Cortex of kidney (tissue), 1 donor: ENCODE results near the gene CEP295NL.
"Not testable (repeated sequence)": the region's sequence is repeated elsewhere in the genome, so short reads cannot be mapped to it uniquely, and the experiment has no call there.

ENCODE experiments used
- DNase-seq: peaks from one replicate; lab custom pipeline; 2025; lab: John Stamatoyannopoulos, UW

Gene CEP295NL

GRCh38 chr17:78905116-78905515 is 2.1 kb upstream of the CEP295NL start:
- DNase-seq = no peak

- no peak for DNase-seq
Measured at GRCh38 chr17:78904371-78904770, 1.4 kb upstream of the CEP295NL start.

DNA sequence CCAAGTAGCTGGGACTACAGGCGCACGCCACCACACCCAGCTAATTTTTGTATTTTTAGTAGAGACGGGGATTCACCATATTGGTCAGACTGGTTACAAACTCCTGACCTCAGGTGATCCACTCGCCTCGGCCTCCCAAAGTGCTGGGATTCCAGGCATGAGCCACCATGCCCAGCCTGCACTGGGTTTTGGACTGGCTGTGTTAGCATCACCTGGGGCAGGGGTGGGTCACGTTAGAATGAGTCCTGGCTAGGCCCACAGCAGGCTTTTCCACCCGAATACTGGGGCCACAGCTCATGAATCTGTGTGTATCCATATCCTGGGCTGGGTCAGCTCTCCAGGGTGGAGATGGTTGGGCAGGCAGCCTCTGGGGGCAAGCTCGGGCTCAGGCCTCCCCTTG is 770 bp downstream of the CEP295NL start:
- DNase-seq = not testable (repeated sequence)

DNA sequence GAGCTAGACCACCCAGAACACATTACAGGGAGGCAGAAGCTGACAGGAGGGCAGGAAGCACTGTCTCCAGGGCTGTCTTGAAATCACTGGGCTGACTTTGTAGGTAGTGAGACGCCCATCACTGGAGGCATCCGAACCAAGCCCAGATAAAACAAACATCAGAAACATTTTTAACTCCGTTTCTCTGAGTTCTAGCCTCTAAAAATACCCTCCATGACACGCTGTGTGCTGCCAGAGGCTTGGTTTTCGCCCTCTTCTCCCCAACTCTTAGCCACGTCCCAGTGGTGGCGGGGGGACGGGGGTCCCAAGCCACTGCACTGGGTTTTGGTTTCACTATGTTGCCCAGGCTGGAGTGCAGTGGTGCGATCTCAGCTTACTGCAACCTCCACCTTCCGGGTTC is 1.2 kb downstream of the CEP295NL start:
- DNase-seq = no peak

GRCh38 chr17:78900816-78901215 is 2.2 kb downstream of the CEP295NL start:
- no peak for DNase-seq

GRCh38 chr17:78899361-78900260 is 3.4 kb downstream of the CEP295NL start:
- DNase-seq = no peak

- no peak for DNase-seq
Measured at GRCh38 chr17:78898947-78899346, 4.1 kb downstream of the CEP295NL start.

DNA sequence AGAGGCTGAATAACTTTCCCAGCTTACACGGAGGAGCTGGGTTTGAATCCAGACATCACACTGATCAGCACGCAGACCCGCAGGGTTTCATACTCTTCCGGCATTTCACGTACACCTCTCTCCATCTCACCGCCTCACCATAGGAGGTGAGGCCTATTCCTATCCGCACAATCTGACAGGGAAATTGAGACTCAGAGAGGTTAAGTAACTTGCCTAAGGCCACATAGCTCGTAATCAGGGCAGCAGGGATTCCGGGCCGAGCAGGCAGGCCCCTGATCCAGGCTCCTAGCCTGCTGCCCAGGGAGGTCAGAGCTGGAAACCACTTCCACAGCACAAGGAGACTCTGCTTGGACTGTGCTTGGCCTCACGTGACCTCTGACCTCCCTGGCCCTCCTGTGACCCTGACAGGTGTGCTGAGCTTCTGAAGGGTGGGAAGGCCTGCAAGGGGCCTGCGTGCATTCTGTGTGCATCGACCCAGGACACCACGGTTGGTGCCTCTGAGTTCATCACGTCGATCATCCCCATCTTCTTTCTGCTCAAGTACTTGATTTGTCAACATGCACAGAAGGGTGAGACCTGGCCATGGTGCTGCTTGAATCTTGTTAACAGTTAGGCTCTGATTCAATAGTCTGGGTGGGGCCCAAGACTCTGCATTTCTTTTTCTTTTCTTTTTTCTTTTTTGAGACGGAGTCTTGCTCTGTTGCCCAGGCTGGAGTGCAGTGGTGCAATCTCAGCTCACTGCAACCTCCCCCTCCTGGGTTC is 4.7 kb downstream of the CEP295NL start:
- no peak for DNase-seq

- no peak for DNase-seq
Measured at GRCh38 chr17:78897664-78898047, 5.3 kb downstream of the CEP295NL start.

DNA sequence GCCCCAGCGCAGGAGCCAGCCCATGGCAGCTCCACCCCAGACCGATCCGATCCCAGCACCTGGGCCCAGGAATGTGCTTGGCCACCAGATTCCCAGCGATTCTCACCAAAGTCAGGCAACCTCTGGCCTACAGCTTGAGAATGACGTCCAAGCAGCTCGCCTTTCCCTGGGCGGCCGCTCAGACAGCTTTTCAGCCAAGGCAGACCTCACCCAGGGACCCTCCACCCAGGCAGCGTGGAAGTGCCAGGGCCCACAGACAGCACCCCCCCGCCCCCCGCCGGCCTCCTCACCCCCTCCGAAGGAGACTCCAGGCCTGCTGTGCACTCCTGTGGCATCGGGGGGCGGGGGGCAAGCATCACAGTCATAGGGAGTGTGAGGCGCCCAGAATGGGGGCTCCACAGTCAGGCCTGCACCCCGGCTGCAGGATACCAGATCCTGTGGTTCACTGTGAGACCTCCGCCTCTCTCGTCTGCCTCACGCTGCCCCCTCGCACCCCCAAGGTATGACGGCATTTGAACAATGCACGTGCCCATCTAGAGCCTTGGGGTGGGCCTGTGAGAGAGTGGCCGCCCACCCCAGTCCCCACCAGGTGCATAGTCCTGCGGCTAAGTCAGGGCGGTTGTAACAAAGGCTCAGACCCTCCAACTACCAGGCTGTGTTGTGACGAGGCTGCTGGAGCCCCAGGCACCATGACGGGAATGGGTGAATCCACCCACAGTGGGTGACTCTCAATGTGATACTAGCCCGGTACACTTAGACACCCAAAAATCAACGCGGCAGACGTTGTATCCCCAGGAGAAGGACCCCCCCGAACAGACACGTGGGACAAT is 6.0 kb downstream of the CEP295NL start:
- DNase-seq = no peak

DNA sequence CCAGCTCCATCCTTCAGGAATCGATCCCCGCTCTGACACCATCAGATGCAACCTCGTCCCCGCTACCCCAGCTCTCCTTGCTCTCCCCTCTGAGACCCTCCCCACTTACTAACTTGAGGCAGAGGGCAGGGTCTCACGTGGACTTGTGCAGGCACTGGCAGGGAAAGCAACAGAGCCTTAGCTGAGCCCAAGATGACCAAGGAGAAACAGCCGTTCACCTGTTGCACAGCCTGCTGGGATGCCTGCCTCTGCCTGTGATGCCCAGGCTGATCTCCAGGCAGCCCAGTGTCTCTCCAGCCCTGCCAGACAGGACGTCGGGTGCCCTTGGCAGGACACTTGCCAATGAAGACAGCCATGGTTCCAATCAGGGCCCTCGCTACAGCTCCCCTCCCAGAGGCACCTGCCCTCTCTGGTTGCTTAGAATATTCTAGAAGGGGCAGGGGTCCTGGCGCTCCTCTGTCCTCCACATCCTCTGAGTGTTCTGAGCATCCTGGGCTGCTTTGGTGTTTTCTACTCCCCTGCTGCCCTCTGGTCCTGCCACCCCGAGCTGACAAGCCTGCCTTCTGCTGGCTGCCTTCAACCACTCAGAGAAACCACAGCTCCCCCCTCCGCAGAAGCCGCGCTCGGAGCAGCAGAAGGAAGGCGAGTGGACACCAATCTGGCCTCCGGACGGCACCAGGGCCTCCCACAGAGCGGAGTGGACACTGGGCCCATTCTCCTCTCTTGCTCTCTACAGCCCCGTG is 6.7 kb downstream of the CEP295NL start:
- DNase-seq = no peak

DNA sequence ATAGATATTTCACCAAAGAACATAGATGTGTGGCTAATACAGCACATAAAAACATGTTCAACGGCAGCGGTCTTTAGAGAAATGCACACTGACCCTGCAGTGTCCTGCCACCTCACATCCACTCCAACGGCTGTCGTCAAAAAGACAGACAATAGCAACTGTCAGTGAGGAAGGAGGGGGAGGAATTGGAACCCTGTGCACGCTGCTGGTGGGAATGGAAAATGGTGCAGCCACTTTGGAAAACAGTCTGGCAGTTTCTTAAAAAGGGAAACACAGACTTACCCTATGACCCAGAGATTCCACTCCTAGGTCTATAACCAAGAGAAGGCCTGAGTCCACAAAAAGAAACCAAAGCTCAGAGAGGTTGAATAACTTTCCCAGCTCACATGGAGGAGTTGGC is 7.7 kb downstream of the CEP295NL start:
- no peak for DNase-seq

DNA sequence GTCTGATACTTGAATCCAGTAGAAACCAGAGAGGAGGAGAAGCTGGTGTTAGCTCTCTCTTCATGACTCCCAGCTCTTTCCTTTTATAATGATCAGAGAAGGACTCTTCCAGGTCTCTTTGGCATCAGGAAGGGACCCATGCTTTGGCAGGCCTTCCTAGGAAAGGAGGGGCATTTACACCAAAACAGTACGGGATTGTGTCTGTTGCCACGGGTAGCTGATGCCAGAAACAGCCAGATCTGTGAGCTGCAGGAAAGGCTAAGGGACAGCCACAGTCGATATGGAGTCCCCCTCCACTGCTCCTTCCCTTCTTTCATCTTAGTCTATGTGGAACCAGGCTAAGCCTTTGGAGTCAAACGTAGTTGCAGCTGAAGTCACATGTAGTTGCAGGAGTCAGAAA is 9.3 kb downstream of the CEP295NL start:
- no peak for DNase-seq

DNA sequence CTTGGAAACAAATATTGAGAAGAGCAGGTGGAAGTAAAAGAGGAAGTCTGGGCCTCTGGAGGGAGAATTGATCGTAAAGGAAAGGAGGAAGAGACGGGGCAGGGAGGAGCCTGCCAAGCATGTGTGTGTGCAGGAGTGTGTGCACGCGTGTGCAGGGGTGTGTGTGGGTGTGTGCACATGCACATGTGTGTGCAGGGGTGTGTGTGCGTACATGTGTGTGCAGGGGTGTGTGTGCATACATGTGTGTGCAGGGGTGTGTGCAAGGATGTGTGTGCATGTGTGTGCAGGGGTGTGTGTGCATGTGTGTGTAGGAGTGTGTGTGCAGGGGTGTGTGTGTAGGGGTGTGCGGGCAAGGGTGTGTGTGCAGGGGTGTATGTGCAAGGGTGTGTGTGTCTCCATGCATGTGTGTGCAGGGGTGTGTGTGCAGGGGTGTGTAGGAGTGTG is 10.0 kb downstream of the CEP295NL start:
- DNase-seq = no peak

DNA sequence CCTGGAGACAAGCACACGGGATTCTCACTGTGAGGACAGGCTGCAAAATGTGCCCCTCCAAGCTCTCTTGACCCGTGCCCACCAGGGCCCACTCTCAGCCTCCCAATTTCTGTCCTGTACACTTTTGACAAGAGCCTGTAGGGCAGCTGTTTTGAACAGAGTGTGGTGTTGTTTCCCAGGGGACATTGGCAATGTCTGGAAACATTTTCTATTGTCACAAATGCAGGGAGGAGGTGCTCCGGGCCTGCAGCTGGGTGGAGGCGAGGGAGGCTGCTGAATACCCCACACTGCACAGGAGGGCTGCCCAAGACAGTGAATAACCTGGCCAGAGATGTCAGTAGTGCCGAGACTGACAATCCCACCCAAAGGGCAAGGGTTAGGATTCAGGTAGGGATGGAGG is 10.5 kb downstream of the CEP295NL start:
- no peak for DNase-seq

DNA sequence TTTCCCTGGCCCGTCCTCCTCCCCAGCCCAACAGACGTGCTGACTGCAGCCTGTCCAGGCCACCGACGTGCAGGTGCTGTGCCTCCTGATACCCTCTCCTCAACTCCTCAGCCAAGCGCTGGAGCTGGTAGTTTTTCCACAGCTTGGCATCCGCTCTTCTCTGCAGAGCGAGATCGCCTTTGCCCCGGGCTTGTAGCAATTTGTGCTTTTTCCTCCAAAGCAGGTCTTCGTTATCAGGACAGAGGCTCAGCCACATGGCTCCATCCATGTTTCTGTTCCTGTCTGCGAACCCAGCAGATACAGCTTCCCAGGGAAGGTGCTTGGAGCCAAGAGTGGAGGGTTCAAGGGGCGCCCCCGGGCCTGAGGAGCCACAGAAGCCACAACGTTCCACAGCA is 10.9 kb downstream of the CEP295NL start:
- no peak for DNase-seq

DNA sequence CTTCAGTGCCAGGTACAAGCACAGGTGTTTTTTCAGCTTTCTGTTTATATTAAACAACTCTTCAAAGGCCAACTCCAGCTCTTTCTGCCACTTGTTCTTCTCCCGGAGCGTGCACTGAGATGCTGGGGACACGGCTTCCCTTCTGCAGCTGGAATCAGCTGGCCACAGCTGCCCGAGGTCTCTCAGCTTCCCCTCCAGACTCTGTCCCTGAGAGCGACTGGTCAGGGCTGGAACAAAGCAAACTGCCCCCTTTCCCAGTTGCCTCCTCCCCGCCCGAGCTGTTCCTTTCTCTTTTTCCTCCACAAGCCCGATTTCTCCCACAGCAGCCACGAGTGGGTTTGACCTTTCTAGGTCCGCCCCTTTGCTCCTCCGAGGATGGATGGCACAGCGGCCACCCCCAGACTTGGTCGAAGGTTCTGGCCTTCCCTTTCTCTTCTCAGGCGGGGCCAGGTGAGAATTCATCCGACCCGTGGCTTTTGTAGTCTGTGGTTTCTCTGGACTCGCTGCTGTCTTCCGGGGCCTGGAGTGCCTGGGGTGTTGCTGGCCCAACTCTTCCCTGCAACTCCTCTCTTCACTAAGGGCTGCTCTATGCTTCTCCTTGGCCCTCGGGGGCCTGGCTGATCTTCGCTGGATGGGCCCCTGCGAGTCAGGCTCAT is 11.5 kb downstream of the CEP295NL start:
- no peak for DNase-seq

- no peak for DNase-seq
Measured at GRCh38 chr17:78890498-78890897, 12.5 kb downstream of the CEP295NL start.

GRCh38 chr17:78890096-78890495 is 12.9 kb downstream of the CEP295NL start:
- DNase-seq = not testable (repeated sequence)

DNA sequence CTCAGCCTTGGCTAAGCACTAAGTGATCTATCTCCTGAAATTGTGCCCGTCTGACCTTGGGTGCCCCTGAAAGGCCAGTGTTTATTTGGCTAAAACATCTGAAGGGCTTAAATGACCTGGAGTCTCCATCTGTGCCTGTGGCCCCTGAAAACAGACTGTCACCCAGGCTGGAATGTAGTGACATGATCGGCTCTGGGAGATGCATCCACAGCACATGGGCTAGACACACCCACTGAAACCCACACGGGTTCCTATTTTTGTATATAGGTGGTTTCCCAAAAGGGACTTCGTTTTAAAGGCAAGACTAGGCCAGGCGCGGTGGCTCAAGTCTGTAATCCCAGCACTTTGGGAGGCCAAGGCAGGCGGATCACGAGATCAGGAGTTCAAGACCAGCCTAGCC is 13.5 kb downstream of the CEP295NL start:
- no peak for DNase-seq

DNA sequence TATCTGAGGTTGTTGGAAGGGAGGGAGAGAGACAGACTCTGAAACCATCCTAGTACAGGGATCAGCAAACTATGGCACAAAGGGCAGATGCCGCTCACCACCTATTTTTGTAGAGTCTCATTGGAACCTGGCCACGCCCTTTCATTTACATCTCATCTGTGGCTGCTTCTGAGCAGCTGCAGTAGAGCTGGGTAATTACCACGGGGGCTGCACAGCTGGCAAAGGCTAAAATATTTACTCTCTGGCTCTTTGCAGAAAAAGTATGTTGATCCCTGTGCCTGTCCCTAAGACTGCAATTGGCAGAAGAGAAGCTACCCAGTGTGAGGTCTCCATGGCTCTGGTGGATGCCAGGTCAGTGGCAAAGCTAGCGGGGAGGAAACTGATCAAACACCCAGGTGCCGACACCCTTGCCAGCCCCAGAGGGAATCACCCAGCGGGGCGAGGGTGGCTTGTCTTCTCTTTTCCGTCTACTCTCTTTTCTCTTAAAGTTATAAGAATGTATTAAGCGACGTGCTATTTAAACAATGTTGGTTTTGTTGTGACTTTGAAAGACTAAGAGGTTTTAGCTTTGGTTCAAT is 14.0 kb downstream of the CEP295NL start:
- no peak for DNase-seq
